HG03342 (cell line): ENCODE measurements around the gene SERP2.
"Not testable (repeated sequence)": the region's sequence is repeated elsewhere in the genome, so short reads cannot be mapped to it uniquely, and the experiment has no call there.

Experiments used
- ATAC-seq: cut with Tn5 transposase; IDR thresholded peaks from one replicate; pipeline ENCODE4 v1.9.1; 2021; ENCODE audit warnings: mild to moderate bottlenecking, moderate library complexity; ENCODE audit not compliant: unreplicated experiment

SERP2 gene

GRCh38 chr13:44373601-44374347, at the start of gene SERP2:
Gene SERP2, plus strand, starts transcription at chr13:44373824. Its CDS starts 202 bp downstream, at chr13:44374026.
- ATAC-seq = no peak

- ATAC-seq = no peak
These were observed 46.7 kb upstream of the SERP2 start for GRCh38 chr13:44326961-44327360.

- ATAC-seq = not testable (repeated sequence)
These were observed 44.6 kb upstream of the SERP2 start for GRCh38 chr13:44329041-44329440.

- no peak for ATAC-seq
These were observed 43.6 kb upstream of the SERP2 start for GRCh38 chr13:44329909-44330545.

- ATAC-seq = no peak
These were observed 42.2 kb upstream of the SERP2 start for GRCh38 chr13:44331446-44331845.

- no peak for ATAC-seq
These were observed 41.4 kb upstream of the SERP2 start for GRCh38 chr13:44331912-44332851.

GRCh38 chr13:44333950-44334655, 39.5 kb upstream of the SERP2 start:
- ATAC-seq = no peak

GRCh38 chr13:44334751-44335150, 38.9 kb upstream of the SERP2 start:
- no peak for ATAC-seq

- ATAC-seq = no peak
These were observed 36.7 kb upstream of the SERP2 start for GRCh38 chr13:44336934-44337333.

- no peak for ATAC-seq
These were observed 36.0 kb upstream of the SERP2 start for GRCh38 chr13:44337581-44337980.

GRCh38 chr13:44340508-44340907, 33.1 kb upstream of the SERP2 start:
- ATAC-seq = no peak

GRCh38 chr13:44342741-44343140, 30.9 kb upstream of the SERP2 start:
- no peak for ATAC-seq

GRCh38 chr13:44346534-44346933, 27.1 kb upstream of the SERP2 start:
- ATAC-seq = no peak

- no peak for ATAC-seq
These were observed 26.3 kb upstream of the SERP2 start for GRCh38 chr13:44347301-44347700.

- ATAC-seq = no peak
These were observed 25.7 kb upstream of the SERP2 start for GRCh38 chr13:44347949-44348348.

- ATAC-seq = no peak
These were observed 22.7 kb upstream of the SERP2 start for GRCh38 chr13:44350775-44351504.

GRCh38 chr13:44351505-44351854, 22.1 kb upstream of the SERP2 start:
- no peak for ATAC-seq

GRCh38 chr13:44352202-44352601, 21.4 kb upstream of the SERP2 start:
- ATAC-seq = no peak

- ATAC-seq = no peak
These were observed 21.0 kb upstream of the SERP2 start for GRCh38 chr13:44352671-44353070.

GRCh38 chr13:44354331-44354730, 19.3 kb upstream of the SERP2 start:
- no peak for ATAC-seq
